MG63 (cell line): Measurements from ENCODE around the gene STK11. TPM values are rescaled to one million over a fixed set of nuclear protein-coding genes. Genes with fewer than 3 reads are reported as not detected.

ENCODE experiments used
- DNase-seq: peaks from one replicate; pipeline ENCODE4 v3.0.0-alpha.2; 2020
- H3K27me3 ChIP-seq: fragments of 250-450 bp; sonication (Bioruptor Pico); 2 replicates; pipeline ENCODE4 v1.5.1; 2020; ENCODE audit warnings: mild to moderate bottlenecking, moderate library complexity
- H3K36me3 ChIP-seq: fragments of 250-450 bp; sonication (Bioruptor Pico); 2 replicates; pipeline ENCODE4 v1.5.1; 2020; ENCODE audit warnings: mild to moderate bottlenecking, moderate library complexity
- H3K4me3 ChIP-seq: fragments of 250-450 bp; sonication (Bioruptor Pico); 2 replicates; pipeline ENCODE4 v1.5.1; 2020; ENCODE audit warnings: mild to moderate bottlenecking, moderate library complexity
- H3K9me3 ChIP-seq: fragments of 250-450 bp; sonication (Bioruptor Pico); 2 replicates; pipeline ENCODE4 v1.5.1; 2020; ENCODE audit warnings: mild to moderate bottlenecking, moderate library complexity
- total RNA-seq: library from RNA; depleted of rRNA; stranded (reverse); fragments of >200 nt; shearing (Covaris generic); gene quantifications from 2 replicates; pipeline ENCODE4 v1.2.3, GENCODE V29; 2014; ENCODE audit warnings: low replicate concordance

Gene STK11
- total RNA-seq, 1 experiment from 2014 or later, result 51.5 TPM

DNA sequence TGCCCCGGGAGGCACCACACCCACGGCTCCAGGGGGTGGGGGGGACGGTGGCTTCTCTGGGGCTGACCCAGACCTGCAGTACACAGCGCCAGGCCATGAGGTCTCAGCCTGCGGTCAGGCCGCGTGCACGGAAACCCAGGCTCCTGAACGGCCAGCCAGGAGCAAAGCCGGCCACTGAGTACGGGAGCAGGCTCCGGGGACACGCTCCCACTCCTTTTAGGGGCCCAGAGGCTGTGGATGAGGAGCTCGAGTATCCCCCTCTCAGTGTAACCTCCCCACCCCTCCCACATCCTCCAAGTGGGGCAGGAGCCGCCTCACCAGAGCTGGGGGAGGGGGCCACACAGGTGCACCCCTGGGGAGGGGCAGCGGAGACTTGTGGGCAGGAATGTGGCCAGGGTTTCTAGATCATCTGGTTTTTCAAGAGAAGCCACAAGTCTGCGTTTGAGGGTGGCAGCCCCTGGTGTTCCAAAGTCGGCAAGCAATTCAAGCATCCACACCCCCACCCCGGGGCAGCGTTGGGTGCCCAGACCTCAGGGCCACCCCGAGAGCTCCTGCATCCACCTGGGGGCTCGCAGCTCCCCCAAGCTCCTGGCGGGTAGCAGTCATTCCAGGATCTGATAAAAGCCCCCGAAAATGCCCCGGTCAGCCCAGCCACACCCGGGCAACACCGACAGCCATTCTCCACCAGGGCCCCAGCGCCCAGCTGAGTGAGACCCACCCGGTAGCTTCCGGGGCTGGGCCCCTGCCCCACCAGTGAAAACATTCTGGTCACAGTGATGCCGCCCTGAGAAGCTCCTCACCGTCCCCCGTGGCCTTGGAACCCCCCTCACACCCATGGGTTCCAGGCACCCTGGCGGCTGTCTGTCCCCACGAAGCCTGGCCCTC lies 37.6 kb upstream of the STK11 start:
- no peaks in the 10 kb centered on the region for H3K9me3 ChIP-seq
- H3K4me3 ChIP-seq, result peak overlapping the region; percentile 58
- DNase-seq, result no peak
- no peaks in the 10 kb centered on the region for H3K27me3 ChIP-seq
- H3K36me3 ChIP-seq, result peaks cover 28% of the 10 kb centered on the region

DNA sequence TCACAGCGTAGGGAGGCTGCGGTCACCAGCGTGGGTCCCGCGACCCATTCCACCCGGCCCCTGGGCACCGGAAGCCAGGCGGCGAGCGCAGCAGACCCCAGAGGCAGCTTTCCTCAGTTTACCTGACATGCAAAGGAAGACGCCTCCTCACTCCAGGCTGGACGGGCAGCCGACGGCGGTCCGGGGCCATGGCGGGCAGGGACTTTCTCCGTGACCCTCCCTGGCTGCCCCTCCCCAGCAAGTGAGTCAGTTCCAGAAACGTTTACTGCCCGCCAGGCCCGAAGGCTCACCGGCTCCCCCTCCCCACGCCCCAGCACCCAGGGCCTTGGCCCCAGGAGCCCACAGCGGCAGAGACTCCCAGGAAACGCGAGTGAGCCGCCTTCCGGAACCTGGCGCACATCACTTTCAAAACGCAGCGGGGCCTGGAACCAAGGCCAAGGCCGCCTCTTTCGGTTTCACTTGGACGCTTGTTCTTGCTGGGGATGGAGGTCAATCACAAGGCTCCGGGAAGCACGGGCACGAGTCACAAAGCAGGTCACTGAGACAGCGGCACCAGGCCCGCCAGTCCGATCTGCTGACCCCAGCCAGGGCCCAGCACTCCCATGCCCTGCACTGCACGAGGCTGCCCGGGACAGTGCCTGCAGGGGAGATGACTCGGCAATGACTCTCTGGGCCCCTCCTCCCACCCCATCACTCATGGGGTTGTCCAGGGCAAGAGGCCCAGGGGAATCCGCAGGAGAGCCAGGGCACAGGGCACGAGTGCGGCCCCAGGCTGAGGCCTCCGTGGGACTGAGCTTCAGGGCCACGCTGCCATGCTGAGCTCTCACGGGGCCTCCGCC lies 36.8 kb upstream of the STK11 start:
- Histone ChIP-seq H3K9me3 (no peaks in the 10 kb centered on the region), H3K36me3 (peaks cover 28% of the 10 kb centered on the region), H3K27me3 (no peaks in the 10 kb centered on the region), H3K4me3 (peak overlapping the region; percentile 58)
- peak; percentile 91 for DNase-seq

DNA sequence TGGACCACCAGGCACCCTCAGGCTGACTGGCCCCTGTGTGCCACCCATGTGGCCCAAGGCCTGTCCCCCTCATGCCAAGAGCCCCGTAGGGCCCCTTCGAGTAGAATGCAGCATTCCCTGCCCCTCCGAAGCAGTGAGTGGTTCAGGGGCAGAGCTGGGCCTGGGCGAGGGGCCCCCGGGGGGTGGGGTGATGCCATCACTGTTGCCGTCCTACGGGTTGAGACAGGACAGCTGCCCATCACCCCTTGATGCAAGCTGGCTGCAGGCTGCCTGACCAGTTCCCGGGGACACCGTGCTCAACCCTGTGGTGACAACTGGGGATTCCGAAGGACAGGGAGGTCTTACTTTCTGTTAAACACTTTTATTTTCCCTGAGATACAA lies 36.2 kb upstream of the STK11 start:
- Histone ChIP-seq H3K36me3 (peaks cover 28% of the 10 kb centered on the region), H3K27me3 (no peaks in the 10 kb centered on the region), H3K4me3 (peak overlapping the region; percentile 58), H3K9me3 (no peaks in the 10 kb centered on the region)
- no peak for DNase-seq

DNA sequence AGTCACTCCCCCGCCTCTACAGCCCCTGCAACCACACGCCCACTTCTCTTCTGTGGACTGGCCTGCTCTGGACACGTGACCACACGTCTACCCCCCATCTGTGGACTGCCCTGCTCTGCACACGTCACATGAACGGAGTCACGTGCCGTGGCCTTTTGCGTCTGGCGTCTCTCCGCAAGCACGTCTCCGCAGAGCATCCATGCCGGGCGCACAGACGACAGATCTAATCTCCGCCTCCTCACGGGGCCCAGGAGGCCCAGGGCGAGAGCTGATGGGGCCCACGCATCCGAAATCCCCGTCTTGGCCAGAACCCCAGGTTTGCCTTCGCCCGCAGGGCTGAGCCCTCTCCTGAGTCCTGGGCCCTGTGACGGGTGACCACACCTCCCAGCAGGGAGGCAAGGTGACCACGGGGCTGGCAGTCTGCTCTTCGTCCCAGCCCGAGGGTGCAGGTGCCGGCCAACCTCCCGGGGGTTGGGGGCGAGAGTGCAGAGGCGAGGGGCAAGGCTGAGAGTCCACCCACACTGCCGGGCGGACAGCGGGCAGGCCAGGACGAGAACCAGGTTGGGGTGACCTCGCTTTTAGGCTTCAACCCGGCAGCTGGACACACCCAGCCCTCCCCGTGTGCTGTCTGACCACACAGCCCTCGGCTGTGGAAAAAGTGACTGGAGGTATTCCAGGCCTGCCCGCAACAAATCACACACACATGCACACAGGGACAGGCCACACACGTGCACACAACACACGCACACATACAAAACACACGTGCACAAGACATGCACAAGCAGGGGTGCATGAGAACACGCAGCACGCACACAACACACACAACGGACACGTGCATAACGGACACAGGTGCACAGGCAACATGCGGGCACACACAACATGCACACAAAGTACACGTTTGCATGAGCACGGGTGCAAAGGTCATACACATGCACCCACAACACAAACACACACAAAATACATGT lies 35.4 kb upstream of the STK11 start:
- H3K36me3 ChIP-seq, result peaks cover 28% of the 10 kb centered on the region
- no peaks in the 10 kb centered on the region for H3K27me3 ChIP-seq
- DNase-seq, result no peak
- no peak overlapping the region for H3K4me3 ChIP-seq
- H3K9me3 ChIP-seq, result no peaks in the 10 kb centered on the region

DNA sequence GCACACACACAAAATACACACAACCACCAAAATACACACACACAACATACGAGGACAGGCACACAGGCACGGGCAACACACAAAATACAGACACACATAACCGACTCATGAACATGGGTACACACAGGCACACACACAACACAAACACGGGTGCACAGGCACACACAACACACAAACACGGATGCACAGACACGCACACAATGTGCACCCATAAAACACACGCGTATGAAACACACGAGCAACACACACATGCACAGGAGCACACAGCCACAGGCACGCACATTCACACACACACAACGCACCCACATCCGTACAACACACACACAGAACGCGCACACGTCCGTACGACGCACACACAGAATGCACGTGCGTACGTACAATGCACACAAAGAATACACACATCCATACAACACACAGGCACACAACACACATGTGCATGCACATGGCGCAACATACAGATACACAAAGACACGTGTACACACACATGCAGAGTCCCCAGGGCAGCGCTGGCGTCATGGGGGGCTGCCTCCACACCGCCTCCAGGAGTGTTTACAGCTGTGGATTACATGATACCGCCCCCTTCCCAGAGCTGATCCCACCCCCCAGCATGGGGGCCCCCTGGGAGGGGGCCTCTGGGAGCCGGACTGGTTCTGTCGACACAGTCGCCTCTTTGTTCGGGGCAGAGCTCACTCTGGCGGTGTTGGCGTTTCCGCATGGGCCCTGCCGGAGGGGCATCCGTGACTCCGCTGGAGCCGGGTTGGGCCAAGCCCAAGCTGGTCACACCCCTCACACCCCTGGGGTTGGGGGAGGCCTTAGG lies 34.4 kb upstream of the STK11 start:
- H3K9me3 ChIP-seq, result no peaks in the 10 kb centered on the region
- H3K4me3 ChIP-seq, result no peak overlapping the region
- H3K36me3 ChIP-seq, result peaks cover 28% of the 10 kb centered on the region
- DNase-seq, result no peak
- no peaks in the 10 kb centered on the region for H3K27me3 ChIP-seq

DNA sequence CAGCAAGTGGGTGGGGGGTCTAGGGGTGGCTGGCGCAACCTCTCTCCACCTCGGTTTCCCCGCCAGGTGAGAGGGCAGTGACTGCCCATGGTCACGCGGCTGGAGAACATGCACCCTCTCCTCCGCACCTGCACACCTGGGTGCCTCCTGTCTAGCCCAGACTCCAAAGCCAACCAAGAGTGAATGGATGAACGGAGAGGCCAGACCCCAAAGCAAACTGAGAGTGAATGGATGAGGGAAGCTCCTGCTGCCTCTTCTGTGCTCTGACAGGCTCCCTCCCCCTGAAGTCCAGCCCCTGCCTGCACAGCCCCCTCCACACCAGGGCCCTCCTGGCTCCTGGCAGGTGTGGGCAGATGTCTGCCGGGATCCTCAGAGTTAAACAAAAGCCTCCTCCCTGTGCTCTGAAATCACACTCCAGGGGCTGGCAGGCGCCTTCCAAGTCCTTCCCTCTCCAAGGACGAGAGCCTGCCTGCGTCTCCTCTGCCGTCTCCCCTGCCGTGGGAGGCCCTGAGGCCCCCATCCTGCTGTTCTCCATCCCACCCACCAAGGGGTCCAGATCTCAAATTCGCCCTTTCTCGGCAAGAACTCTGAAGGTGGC lies 33.7 kb upstream of the STK11 start:
- Histone ChIP-seq H3K4me3 (peak overlapping the region; percentile 67), H3K9me3 (no peaks in the 10 kb centered on the region), H3K27me3 (no peaks in the 10 kb centered on the region), H3K36me3 (peaks cover 25% of the 10 kb centered on the region)
- DNase-seq, result no peak

DNA sequence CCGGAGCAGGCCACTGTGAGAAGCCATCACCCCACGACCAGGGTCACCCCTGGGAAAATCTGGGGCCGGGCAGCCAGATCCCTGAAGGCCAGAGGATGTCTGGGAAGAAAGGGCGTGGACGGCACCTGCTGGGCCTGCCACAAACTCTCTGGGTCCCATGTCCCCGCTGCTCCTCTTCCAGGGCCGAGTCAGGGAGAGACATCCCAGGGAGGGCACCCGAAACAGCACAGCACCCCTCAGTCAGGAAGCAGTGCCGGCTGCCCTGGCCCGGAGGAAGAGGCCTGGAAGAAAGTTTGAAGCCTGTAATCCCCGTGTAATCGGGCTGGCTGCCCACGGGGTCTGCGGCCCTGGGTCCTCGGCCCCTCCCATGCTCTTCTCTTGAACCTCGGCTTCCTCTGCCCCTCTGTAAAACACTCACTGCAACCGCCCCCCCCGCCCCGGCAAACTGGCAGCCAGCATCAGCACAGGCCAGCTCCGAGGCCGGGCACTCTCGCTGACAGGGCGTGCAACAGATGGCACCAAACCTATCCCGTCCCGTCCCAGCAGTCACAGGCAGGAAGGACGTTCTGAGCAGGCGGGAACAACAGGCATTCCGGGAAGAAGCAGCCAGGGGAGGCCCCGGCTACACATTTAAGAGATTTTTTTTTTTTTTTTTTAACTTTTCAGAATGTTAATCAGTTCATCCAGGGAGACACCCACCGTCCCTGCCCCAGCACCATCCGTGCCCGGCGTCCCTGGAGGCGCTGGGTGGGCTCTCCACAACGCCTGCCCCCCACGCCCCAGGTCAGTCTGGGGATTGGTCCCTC lies 33.0 kb upstream of the STK11 start:
- peak; percentile 59 for DNase-seq
- peaks cover 20% of the 10 kb centered on the region for H3K36me3 ChIP-seq
- no peaks in the 10 kb centered on the region for H3K27me3 ChIP-seq

DNA sequence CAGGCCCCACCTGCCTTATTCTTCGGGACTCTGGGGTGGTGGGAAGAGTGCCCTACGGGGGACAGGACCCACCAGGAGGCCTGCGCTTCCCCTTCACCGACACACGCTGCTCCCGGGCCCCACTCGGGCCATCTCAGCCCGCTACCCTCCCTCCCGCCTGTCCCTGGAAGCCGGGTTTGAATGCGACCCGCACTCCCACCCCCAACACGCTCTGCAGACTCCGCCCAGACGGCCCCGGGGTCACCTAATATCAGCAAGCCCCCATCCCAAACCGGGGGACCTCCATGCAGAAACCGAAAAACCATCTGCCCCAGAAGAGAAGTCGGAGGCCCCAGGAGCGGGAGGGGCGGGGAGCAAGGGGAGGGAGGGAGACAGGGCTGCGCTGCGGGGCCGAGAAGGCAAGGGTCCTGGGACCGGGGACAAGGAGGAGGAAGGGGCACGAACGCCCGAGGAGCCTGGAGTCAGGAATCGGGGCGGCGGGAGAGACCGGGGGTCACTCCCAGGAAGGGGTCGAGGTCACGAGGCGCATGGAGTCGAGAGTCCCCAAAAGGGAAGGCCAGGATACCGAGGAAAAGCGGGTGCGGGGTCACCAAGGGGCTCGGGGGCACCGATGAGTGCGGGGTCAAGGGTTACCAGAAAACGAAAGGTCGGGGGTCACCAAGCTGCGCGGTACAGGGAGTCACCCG lies 32.3 kb upstream of the STK11 start:
- no peaks in the 10 kb centered on the region for H3K9me3 ChIP-seq
- no peaks in the 10 kb centered on the region for H3K27me3 ChIP-seq
- peak overlapping the region; percentile 67 for H3K4me3 ChIP-seq
- peaks cover 16% of the 10 kb centered on the region for H3K36me3 ChIP-seq
- no peak for DNase-seq

More for the DNA sequence above, 33.0 kb upstream of the STK11 start:
- no peaks in the 10 kb centered on the region for H3K9me3 ChIP-seq
- peak overlapping the region; percentile 67 for H3K4me3 ChIP-seq

DNA sequence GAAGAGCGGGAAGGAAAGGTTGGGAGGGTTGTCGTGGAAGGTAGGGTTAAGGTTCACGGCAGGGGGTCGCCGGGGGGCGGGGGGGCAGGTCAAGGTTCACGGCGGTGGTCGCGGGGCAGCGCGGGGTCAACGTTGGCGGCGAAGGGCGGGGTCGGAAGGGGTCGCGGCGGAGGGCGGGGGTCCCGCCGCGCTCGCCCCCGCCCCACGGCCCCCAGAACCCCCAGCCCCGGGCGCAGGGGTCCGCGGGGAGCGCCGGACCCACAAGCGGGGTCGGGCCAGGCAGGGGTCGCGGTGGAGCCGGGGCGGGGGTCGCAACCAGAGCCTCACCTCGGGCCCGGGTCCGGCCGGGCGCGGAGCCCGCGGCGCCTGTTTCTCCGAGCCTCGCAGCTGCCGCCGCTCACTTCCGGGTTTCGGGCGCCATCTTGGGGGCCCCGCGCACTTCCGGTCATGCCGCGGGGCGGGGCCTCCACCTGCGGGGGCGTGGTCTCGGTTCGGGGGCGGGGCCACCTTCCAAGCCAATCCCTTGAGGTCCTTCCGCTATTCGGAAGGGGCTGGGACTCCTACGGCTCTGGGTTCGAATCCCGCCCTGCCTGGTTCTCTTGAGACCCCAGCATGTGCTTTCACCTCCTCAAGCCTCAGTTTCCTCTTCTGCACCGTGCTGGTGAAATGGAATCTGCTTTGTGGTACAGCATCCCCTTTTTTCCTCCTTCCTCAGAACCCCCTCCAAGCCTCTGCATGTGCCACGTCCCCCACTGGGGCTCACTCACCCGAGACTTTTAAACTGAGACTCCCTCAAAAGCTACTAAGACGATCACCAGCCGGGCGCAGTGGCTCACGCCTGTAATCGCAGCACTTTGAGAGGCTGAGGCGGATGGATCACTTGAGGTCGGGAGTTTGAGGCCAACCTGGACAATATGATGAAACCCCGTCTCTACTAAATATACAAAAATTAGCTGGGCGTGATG lies 31.5 kb upstream of the STK11 start, which contains the start of gene SBNO2:
Gene SBNO2, minus strand, starts transcription at position 424 of the 965 bp plus-strand sequence. CDS start 19,992 bp downstream, outside the sequence.
- DNase-seq, result peak; percentile 74
- no peaks in the 10 kb centered on the region for H3K27me3 ChIP-seq
- no peaks in the 10 kb centered on the region for H3K9me3 ChIP-seq
- H3K4me3 ChIP-seq, result peak within 1 kb of the TSS; percentile 67
- H3K36me3 ChIP-seq, result peaks cover 10% of the 10 kb centered on the region

DNA sequence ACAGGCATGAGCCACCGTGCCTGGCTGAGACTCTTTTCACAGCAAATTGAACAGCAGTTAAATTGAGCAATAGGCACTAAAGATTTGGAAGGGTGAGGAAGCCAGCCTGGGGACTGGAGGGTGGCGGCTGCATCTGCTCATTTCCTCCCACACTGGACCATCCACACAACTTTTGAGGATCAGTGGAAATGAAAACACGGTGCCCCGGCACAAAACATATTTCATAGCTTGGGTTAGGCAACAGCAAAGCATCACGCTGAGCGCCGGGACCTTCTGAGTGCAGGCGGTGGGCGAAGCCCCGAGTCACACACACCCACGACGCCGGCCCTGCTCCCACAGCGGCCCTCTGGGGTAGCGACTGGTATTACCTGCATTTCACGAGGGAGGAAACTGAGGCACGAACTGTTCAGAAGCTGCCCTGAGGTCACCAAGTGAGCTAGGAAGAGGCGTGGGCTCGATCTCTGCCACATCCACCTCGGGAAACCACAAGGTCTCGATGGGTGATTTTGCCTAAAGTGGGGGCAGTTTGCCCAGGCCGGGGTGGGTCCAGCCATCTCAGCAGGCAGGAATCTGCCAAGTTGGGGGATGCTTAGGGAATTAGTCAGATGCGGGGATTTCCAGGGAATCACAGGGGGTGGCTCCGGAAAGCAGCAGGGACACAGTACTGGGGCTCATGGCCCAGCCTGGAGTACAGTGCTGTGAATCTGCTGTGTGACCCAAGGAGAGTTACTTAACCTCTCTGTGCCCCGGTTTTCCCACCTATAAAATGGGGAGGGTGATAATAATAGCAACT lies 28.1 kb upstream of the STK11 start:
- peak overlapping the region; percentile 32 for H3K4me3 ChIP-seq
- peak; percentile 94 for DNase-seq
- no peaks in the 10 kb centered on the region for H3K27me3 ChIP-seq
- no peaks in the 10 kb centered on the region for H3K9me3 ChIP-seq
- H3K36me3 ChIP-seq, result no peaks in the 10 kb centered on the region

DNA sequence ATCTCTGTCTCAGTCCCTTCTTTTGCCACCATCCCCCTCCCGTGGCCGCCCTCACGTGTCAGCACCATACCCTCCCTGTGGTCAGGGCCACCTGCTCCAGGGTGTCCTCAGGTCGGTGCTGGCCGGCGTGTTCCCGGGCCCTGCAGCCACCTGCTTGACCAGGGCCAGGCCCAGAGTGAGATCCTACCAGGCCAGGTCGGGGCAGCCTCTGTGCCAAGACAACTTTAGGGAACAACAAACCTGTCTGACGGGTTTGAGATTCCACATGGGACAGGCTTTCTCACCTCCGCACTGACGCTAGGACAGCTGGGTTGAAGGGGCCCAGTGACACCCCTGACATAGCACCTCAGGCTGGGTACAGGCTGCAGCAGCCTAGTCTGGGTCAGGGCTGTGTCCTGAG lies 24.0 kb upstream of the STK11 start:
- DNase-seq, result no peak
- no peak overlapping the region for H3K4me3 ChIP-seq
- H3K27me3 ChIP-seq, result no peaks in the 10 kb centered on the region
- no peaks in the 10 kb centered on the region for H3K9me3 ChIP-seq
- no peaks in the 10 kb centered on the region for H3K36me3 ChIP-seq

DNA sequence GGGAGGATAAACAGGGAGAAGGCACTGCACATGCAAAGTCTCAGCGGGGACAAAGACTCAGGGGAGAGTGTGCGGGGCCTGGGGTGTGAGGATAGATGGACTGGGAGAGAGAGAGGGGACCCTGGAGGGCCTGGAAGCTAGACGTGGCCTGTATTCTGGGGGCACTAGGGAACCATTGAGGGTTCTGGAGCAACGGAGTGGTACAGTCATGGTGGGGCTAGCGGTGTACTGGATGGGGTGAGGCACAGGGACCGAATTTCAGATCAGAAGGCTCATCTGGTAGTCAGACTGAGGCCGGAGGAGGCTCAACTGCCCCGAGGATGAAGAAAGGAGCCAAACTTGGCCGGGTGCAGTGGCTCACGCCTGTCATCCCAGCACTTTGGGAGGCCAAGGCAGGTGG lies 23.5 kb upstream of the STK11 start:
- H3K27me3 ChIP-seq, result no peaks in the 10 kb centered on the region
- no peaks in the 10 kb centered on the region for H3K36me3 ChIP-seq
- H3K9me3 ChIP-seq, result no peaks in the 10 kb centered on the region
- H3K4me3 ChIP-seq, result no peak overlapping the region
- no peak for DNase-seq
